Endothelial cell of umbilical vein (primary cell): Measurements from ENCODE around the gene DCAF17.

Experiments
- CTCF ChIP-seq, 2 donors: IDR thresholded peaks; 1 replicate in 1 of 2; 2 replicates in 1 of 2; pipeline ENCODE4 v1.5.1; 2011; ENCODE audit warnings: low read length in 2 of 2, mild to moderate bottlenecking in 2 of 2, moderate library complexity in 2 of 2, control low read depth in 1 of 2, inconsistent platforms in 1 of 2, low read depth in 1 of 2; ENCODE audit not compliant: insufficient read depth in 1 of 2; ENCODE audit errors: extremely low read depth in 1 of 2
- EZH2 ChIP-seq: IDR thresholded peaks from 2 replicates; pipeline ENCODE4 v1.6.1; 2012; ENCODE audit warnings: borderline replicate concordance, low read depth, mild to moderate bottlenecking, moderate library complexity, low read length, inconsistent platforms; ENCODE audit not compliant: severe bottlenecking
- FOS ChIP-seq: IDR thresholded peaks from 2 replicates; pipeline ENCODE4 v1.6.1; 2011; ENCODE audit warnings: mild to moderate bottlenecking, low read length, moderate library complexity, borderline replicate concordance; ENCODE audit not compliant: insufficient read depth
- POLR2A ChIP-seq: IDR thresholded peaks from 2 replicates; pipeline ENCODE4 v1.6.1; 2012; ENCODE audit warnings: low read depth, mild to moderate bottlenecking, control low read depth, low read length
- POLR2AphosphoS5 ChIP-seq: IDR thresholded peaks from 2 replicates; pipeline ENCODE4 v1.6.1; 2012; ENCODE audit warnings: low read depth, mild to moderate bottlenecking, control low read depth, low read length, moderate library complexity; ENCODE audit not compliant: insufficient read depth

- no peak for TF ChIP-seq POLR2AphosphoS5
- TF ChIP-seq CTCF (IDR thresholded peaks at IDR 0.05; ENCODE audit: extremely low read depth in 1 of 2, insufficient read depth in 1 of 2, low read depth in 1 of 2, low read length in 2 of 2), result no peak
- no peak for TF ChIP-seq EZH2
- TF ChIP-seq POLR2A, result no peak
- no peak for TF ChIP-seq FOS
Observed at GRCh38 chr2:171391532-171391931, 42.5 kb upstream of the DCAF17 start.
